ENCODE data around the gene PGR.

Gene PGR

GRCh38 chr11:101129203-101129943 is at the start of gene PGR:
TSS of gene PGR (minus strand) at chr11:101129813. CDS start at chr11:101129070, 743 bp downstream.
- no peak for DNase-seq (ENCODE audit: low read depth)

GRCh38 chr11:101176381-101176780 is 46.8 kb upstream of the PGR start:
- DNase-seq (ENCODE audit: low read depth), result peak; percentile 1

- DNase-seq (ENCODE audit: low read depth), result no peak
These were observed 40.3 kb upstream of the PGR start for GRCh38 chr11:101169944-101170343.

GRCh38 chr11:101166038-101166437 is 36.4 kb upstream of the PGR start:
- DNase-seq (ENCODE audit: low read depth), result no peak

DNA sequence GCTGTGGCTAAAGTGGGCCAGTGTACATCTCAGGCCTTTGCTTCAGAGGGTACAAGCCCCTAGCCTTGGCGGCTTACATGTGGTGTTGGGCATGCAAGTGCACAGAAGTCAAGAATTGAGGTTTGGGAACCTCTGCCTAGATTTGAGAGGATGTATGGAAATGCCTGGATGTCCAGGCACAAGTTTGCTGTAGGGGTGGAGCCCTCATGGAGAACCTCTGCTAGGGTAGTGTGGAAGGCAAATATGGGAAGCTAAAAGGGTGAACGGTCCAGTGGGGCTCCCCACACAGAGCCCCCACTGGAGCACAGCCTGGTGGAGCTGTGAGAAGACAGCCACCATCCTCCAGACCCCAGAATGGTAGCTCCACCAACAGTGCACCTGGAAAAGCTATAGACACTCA is 28.5 kb upstream of the PGR start:
- DNase-seq (ENCODE audit: low read depth), result no peak

- DNase-seq (ENCODE audit: low read depth), result no peak
These were observed 8.8 kb upstream of the PGR start for GRCh38 chr11:101138245-101138930.

DNA sequence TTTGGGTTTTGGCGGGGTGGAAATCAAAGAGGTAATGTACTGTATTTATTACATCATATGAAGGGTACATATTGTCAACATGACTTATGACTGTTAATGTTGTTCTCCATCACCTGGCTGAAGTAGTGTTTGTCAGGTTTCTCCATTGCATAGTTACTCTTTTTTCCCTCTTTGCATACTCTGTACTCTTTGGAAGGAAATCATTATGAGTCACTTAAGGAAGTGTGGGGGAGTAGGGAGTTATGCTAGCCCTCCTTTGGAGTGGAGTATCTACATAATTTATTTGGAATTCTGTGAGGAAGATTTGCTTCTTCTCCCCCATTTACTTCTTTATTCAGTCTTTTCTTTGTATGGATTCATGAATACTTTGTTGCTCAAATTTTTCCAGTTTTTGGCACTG is 3.6 kb upstream of the PGR start:
- DNase-seq (ENCODE audit: low read depth), result peak; percentile 5

GRCh38 chr11:101128571-101129202 is 926 bp downstream of the PGR start:
- no peak for DNase-seq (ENCODE audit: low read depth)

DNA sequence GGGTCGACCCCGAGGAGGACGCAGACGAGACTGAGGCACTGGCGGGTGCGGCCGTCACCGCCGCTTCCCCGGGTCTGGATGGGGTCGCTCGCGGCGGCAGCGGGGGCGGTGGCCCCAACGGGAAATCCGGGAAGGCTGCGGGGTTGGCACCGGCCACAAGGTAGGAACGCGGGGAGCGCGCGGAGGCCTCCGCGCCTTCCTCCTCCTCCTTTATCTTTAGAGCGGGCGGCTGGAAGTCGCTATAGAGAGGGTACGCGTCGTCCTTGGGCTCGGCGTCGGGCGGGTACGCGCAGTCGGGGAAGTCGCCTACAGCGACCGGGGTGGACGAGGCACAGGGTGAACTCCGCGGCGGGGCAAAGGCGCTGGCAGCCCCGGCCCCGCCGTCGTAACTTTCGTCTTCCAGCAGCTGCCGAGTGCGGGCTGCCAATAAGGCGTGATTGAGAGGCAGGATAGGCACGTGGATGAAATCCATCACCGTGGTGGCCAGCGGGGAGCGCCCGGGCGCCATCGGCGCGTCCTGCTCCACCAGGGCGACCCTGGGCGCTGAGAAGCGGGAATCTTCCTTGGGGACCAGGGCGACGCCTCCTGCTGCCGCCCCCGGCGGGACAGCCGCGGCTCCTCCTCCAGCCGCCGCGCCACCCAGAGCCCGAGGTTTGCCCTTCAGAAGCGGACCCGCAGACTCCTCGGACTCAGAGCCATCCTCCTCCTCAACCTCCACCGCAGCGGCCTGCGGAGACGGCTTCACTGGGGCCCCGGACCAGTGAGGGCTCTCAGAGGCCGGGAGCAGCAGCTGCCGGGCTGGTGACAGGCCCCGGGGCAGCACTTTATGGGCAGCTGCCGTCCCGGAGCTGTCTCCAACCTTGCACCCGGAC is 1.7 kb downstream of the PGR start:
- DNase-seq (ENCODE audit: low read depth), result no peak

DNA sequence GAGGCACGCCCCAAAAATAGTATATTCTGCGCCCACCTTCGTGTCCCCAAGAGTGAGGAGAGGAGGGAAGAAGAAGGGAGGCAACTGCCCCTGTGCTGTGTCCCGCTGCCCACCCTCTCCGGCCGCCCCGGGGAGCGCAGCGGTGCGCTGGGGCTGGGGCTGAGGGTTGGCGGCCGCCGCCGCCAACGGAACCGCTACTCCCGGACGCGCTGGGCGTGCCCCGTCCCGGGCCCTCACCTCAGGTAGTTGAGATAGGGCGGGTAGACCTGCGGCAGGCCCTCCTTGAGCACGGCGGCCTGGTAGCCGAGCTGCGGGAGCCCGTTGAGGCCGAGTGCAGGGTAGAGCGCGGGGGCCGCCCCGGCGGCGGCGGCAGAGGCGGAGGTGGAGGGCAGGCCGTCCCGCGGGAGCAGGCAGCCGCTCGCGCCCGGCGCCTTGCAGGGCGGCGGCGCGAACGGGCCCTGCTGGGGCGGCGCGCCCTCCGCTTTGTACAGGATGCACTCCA is 2.4 kb downstream of the PGR start:
- DNase-seq (ENCODE audit: low read depth), result no peak

DNA sequence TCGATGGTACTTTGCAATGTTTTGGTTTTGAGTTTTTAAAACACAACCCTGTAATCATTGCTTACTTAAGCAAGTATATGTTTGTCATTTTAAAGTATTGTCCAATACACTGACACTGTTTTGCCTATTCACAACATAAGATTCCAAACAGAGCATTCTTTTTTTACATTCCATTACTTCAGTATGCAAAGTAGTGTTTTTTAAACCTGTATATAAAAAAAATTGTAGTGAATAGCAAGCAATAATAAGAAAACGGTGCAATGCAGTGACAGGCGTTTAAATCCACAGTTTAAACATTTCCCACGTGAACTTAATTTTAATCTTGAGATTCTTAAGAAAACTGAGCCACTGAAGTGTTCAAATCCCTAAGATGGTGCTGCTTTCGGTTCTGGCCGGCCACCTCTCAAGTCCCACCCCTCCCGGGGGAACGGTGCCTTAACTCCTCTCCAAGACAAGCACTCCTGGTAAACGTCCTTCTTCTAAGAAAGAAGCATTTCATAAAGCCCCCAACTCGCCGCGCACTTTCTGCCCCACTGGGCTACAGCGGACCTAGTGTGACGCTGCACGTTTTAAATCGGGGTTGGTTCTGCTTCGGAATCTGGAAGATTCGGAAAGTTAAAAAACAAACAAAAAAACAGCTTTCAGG is 2.9 kb downstream of the PGR start:
- peak; percentile 6 for DNase-seq (ENCODE audit: low read depth)

- DNase-seq (ENCODE audit: low read depth), result no peak
These were observed 13.9 kb downstream of the PGR start for GRCh38 chr11:101115671-101116160.

- no peak for DNase-seq (ENCODE audit: low read depth)
These were observed 16.1 kb downstream of the PGR start for GRCh38 chr11:101113540-101113939.

DNA sequence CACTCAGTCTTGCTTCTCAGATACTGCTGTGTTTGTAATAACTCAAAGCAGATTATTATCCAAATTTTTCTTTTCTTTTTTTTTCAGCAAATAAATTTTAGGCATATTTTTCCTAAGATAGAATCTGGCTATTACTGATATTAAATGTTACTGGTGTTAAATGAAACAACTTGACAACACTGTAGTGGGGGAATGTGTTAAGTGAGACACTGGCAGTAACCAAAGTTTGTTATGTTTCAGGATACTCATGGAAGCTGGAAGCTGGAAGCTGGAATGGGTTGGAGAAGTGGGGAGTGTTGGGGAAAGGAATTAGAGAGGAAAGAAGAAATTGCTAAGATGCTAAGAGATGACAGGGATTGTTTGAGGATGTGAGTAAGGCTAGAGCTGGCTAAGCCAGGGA is 24.9 kb downstream of the PGR start:
- DNase-seq (ENCODE audit: low read depth), result no peak

GRCh38 chr11:101103433-101103832 is 26.2 kb downstream of the PGR start:
- no peak for DNase-seq (ENCODE audit: low read depth)

DNA sequence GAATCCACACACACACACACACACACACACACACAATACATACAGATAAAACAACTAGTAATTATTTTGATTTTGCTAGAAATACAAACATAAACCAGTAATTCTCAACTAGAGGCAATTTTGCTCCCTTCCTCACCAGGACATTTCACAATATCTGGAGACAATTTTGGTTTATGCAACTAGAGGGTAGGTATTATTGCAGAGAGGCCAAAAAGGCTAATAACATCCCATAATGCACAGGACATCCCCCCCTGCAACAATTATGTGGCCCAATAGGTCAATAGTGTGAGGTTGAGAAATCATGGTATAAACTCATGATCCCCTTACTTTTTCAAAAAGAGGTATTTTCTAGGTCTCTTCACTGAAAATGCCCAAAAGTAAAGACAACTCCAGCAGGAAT is 29.0 kb downstream of the PGR start:
- no peak for DNase-seq (ENCODE audit: low read depth)

- no peak for DNase-seq (ENCODE audit: low read depth)
These were observed 33.4 kb downstream of the PGR start for GRCh38 chr11:101096036-101096704.

DNA sequence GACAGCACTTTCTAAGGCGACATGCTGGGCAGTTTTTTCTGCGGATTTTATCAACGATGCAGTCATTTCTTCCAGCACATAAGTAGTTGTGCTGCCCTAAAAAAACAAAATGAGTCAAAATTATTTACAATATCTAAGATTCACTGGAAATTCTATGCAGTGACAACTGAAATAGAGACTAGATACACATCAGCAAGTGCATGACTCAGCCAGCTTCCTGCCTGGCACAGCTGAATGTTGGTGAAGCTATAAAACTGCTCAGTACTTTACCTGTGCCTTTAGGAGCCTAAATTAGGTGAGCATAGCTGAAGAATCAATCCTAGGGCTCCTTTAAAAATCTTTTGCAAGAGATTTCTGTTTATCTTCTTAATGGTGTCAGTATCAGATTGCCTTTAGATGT is 37.8 kb downstream of the PGR start:
- DNase-seq (ENCODE audit: low read depth), result no peak

DNA sequence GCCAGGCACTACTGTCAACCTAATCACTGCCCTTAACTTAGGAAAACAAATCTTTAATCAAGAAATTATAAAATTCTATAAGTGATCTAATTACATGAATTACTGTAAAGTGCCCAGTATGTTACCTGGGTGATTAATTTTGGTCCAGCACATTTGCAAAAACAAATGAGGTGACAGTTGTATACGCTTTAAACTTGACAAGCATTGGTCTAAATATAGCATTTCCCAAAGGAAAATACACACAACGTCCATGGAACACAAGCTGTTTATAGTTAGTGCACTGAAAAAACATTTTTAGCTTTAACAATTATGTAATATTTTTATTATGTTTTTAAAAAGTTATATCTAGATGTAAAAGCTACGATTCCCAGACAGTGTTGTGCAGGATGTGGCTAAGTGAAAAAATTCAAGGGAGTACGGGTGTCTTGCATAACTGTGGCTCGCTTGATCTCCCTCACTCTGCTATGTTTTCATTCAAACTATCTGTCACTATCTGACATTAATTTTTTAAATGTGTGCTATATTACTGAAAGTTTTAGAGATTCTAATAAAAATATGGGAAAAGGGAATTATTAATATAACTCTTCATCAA is 38.8 kb downstream of the PGR start:
- no peak for DNase-seq (ENCODE audit: low read depth)

DNA sequence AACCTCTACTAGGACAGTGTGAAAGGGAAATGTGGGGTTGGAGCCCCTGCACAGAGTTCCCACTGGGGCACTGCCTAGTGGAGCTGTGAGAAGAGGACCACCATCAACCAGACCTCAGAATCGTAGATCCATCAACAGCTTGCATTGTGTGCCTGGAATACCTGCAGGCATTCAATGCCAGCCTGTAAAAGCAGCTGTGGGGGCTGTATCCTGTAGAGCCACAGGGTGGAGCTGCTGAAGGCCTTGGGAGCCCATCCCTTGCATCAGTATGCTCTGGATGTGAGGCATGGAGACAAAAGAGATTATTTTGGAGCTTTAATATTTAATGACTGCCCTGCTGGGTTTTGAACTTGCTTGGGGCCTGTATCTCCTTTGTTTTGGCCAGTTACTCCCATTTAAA is 46.3 kb downstream of the PGR start:
- DNase-seq (ENCODE audit: low read depth), result no peak

Data from amniotic epithelial cell (primary cell).